ENCODE results near the gene SLC13A3. TPM values are rescaled to one million over a fixed set of nuclear protein-coding genes. Genes with fewer than 3 reads are reported as not detected.

Gene SLC13A3
- total and polyA plus RNA-seq, 2 donors from 2014 or later = 31.5 to 241 TPM

GRCh38 chr20:46690219-46691106 is 39.2 kb upstream of the SLC13A3 start:
- no peak for TF ChIP-seq CTCF (IDR thresholded peaks at IDR 0.05; ENCODE audit: borderline replicate concordance, extremely low read depth, insufficient read depth)
- Histone ChIP-seq H3K9ac (ENCODE audit: low read length in 3 of 3) (peak overlapping the region in 1 of 3 donors; percentile 74), H3K27ac (ENCODE audit: low read depth in 2 of 2, low read length in 2 of 2) (no peak overlapping the region), H3K4me1 (ENCODE audit: control insufficient read depth in 2 of 3, insufficient read depth in 2 of 3, low read depth in 1 of 3, low read length in 3 of 3) (peaks cover 0 to 9% (median 9%) of the 10 kb centered on the region in 3 donors), H3K27me3 (ENCODE audit: control insufficient read depth, insufficient read depth, low read length) (no peaks in the 10 kb centered on the region), H3K9me3 (ENCODE audit: control insufficient read depth in 2 of 3, insufficient read depth in 1 of 3, low read length in 3 of 3) (no peaks in the 10 kb centered on the region), H3K4me3 (ENCODE audit: low read length in 3 of 3) (peak overlapping the region; percentile 86 to 91 (median 89)), H3K36me3 (ENCODE audit: control insufficient read depth in 2 of 3, insufficient read depth in 3 of 3, low read length in 3 of 3) (peaks cover 0 to 14% (median 0%) of the 10 kb centered on the region in 3 donors)
- intact Hi-C loops (cut with DNase I) = no loop called here
- FAIRE-seq (no peak), DNase-seq (peak in 1 of 5 donors; percentile 20)

GRCh38 chr20:46689754-46690085 is 38.5 kb upstream of the SLC13A3 start:
- intact Hi-C loops (cut with DNase I) = no loop called here
- H3K9me3 ChIP-seq (ENCODE audit: control insufficient read depth in 2 of 3, insufficient read depth in 1 of 3, low read length in 3 of 3) = no peaks in the 10 kb centered on the region
- peaks cover 0 to 9% (median 9%) of the 10 kb centered on the region in 3 donors for H3K4me1 ChIP-seq (ENCODE audit: control insufficient read depth in 2 of 3, insufficient read depth in 2 of 3, low read depth in 1 of 3, low read length in 3 of 3)
- peak overlapping the region; percentile 86 to 91 (median 89) for H3K4me3 ChIP-seq (ENCODE audit: low read length in 3 of 3)
- no peak for FAIRE-seq
- DNase-seq = no peak
- peak overlapping the region; percentile 69 to 87 (median 74) for H3K9ac ChIP-seq (ENCODE audit: low read length in 3 of 3)
- no peaks in the 10 kb centered on the region for H3K27me3 ChIP-seq (ENCODE audit: control insufficient read depth, insufficient read depth, low read length)
- no peak for TF ChIP-seq CTCF (IDR thresholded peaks at IDR 0.05; ENCODE audit: borderline replicate concordance, extremely low read depth, insufficient read depth)
- peaks cover 0 to 14% (median 0%) of the 10 kb centered on the region in 3 donors for H3K36me3 ChIP-seq (ENCODE audit: control insufficient read depth in 2 of 3, insufficient read depth in 3 of 3, low read length in 3 of 3)
- peak overlapping the region; percentile 68 to 89 for H3K27ac ChIP-seq (ENCODE audit: low read depth in 2 of 2, low read length in 2 of 2)

GRCh38 chr20:46689082-46689753 is 38.0 kb upstream of the SLC13A3 start, which contains the start of gene TP53RK:
Gene TP53RK (minus strand): TSS chr20:46689444. CDS start chr20:46689414, 30 bp downstream.
- FAIRE-seq (peak; percentile 98), DNase-seq (peak; percentile 99 to 100 (median 100))
- Histone ChIP-seq H3K9me3 (ENCODE audit: control insufficient read depth in 2 of 3, insufficient read depth in 1 of 3, low read length in 3 of 3) (no peaks in the 10 kb centered on the region), H3K9ac (ENCODE audit: low read length in 3 of 3) (peak within 1 kb of the TSS; percentile 78 to 87 (median 79)), H3K27me3 (ENCODE audit: control insufficient read depth, insufficient read depth, low read length) (no peaks in the 10 kb centered on the region), H3K27ac (ENCODE audit: low read depth in 2 of 2, low read length in 2 of 2) (peak within 1 kb of the TSS; percentile 86 to 89), H3K4me1 (ENCODE audit: control insufficient read depth in 2 of 3, insufficient read depth in 2 of 3, low read depth in 1 of 3, low read length in 3 of 3) (peaks cover 0 to 11% (median 9%) of the 10 kb centered on the region in 3 donors), H3K36me3 (ENCODE audit: control insufficient read depth in 2 of 3, insufficient read depth in 3 of 3, low read length in 3 of 3) (peaks cover 0 to 14% (median 0%) of the 10 kb centered on the region in 3 donors), H3K4me3 (ENCODE audit: low read length in 3 of 3) (peak within 1 kb of the TSS; percentile 89 to 91 (median 89))
- peak; percentile 0 for TF ChIP-seq CTCF (IDR thresholded peaks at IDR 0.05; ENCODE audit: borderline replicate concordance, extremely low read depth, insufficient read depth)
- intact Hi-C loops (cut with DNase I) = no loop called here
